B cell (primary cell): ENCODE measurements around the gene AKR1B1. TPM values are rescaled to one million over a fixed set of nuclear protein-coding genes. Genes with fewer than 3 reads are reported as not detected.

Experiments
- ATAC-seq: fragments of 200-7000 bp; cut with Tn5 transposase; one replicate; pipeline ENCODE4 v1.10.0; 2021; ENCODE audit warnings: low read depth, mild to moderate bottlenecking, moderate number of reproducible peaks, moderate library complexity
- CTCF ChIA-PET: fragments of 350-600 bp; sonication (Branson Sonifier 250); formaldehyde crosslinking; loops from one replicate; lab custom pipeline; 2021; ENCODE audit warnings: antibody characterized with exemption, inconsistent platforms; lab: Charles Lee
- POLR2A ChIA-PET: fragments of 350-600 bp; sonication (Branson Sonifier 250); formaldehyde crosslinking; loops from one replicate; lab custom pipeline; 2021; ENCODE audit warnings: antibody characterized with exemption; lab: Charles Lee
- DNase-seq: peaks from one replicate; pipeline ENCODE4 v3.0.0; 2013
- H2AFZ ChIP-seq: 2 replicates; pipeline ENCODE4 v1.6.1; 2012; ENCODE audit warnings: mild to moderate bottlenecking, low read depth, low read length; ENCODE audit not compliant: insufficient read depth, poor library complexity, severe bottlenecking
- H3K27ac ChIP-seq, 2 donors: 1 replicate in 1 of 2; 2 replicates in 1 of 2; pipeline ENCODE4 v1.5.1; 2012 to 2013; ENCODE audit warnings: low read length in 2 of 2, mild to moderate bottlenecking in 2 of 2, moderate library complexity in 1 of 2
- H3K27me3 ChIP-seq, 4 experiments: fragments of 200-600 bp in 1 of 4; sonication (generic) in 1 of 4; replicated peaks in 1 of 4; 1 replicate in 2 of 4; 2 replicates in 2 of 4; pipeline versions ENCODE4 v1.6.1 to v1.7.0; 2013 to 2016; ENCODE audit warnings: low read length in 3 of 4, mild to moderate bottlenecking in 2 of 4, mixed read lengths in 1 of 4, moderate library complexity in 1 of 4; ENCODE audit not compliant: insufficient read depth in 4 of 4, control insufficient read depth in 3 of 4; ENCODE audit errors: control extremely low read depth in 1 of 4
- H3K36me3 ChIP-seq, 2 experiments: replicated peaks in 1 of 2; 1 replicate in 1 of 2; 2 replicates in 1 of 2; pipeline versions ENCODE4 v1.6.1 to v1.7.1; 2013; ENCODE audit warnings: low read length in 1 of 2; ENCODE audit not compliant: insufficient read depth in 2 of 2, control insufficient read depth in 1 of 2; ENCODE audit errors: control extremely low read depth in 1 of 2, extremely low read depth in 1 of 2
- H3K4me1 ChIP-seq, 2 donors: fragments of 200-600 bp in 1 of 2; sonication (generic) in 1 of 2; 1 replicate in 1 of 2; 2 replicates in 1 of 2; pipeline versions ENCODE4 v1.5.1 to v1.6.1; 2013 to 2017; ENCODE audit warnings: low read length in 2 of 2; ENCODE audit not compliant: control insufficient read depth in 2 of 2, insufficient read depth in 2 of 2
- H3K4me2 ChIP-seq: replicated peaks from 2 replicates; pipeline ENCODE3; 2012; ENCODE audit warnings: mild to moderate bottlenecking, low read depth, low read length; ENCODE audit not compliant: poor library complexity, severe bottlenecking
- H3K4me3 ChIP-seq, 5 experiments: fragments of 200-600 bp in 1 of 5; sonication (generic) in 1 of 5; 1 replicate in 3 of 5; 2 replicates in 2 of 5; pipeline versions ENCODE4 v1.5.1 to v1.7.0; 2011 to 2016; ENCODE audit warnings: low read length in 4 of 5, mild to moderate bottlenecking in 4 of 5, low read depth in 2 of 5, control low read depth in 1 of 5, moderate library complexity in 1 of 5; ENCODE audit not compliant: insufficient read depth in 1 of 5; ENCODE audit errors: control extremely low read depth in 1 of 5, extremely low read depth in 1 of 5
- H3K79me2 ChIP-seq: fragments of 200-600 bp; sonication (generic); one replicate; pipeline ENCODE4 v1.6.0; 2016; ENCODE audit warnings: low read length; ENCODE audit not compliant: control insufficient read depth, insufficient read depth
- H3K9ac ChIP-seq: fragments of 200-600 bp; sonication (generic); 2 replicates; pipeline ENCODE4 v1.6.1; 2017; ENCODE audit warnings: mild to moderate bottlenecking, low read length, moderate library complexity
- H3K9me3 ChIP-seq, 3 donors: one replicate each; pipeline versions ENCODE4 v1.6.1 to v1.7.1; 2013; ENCODE audit warnings: low read length in 2 of 3; ENCODE audit not compliant: control insufficient read depth in 2 of 3, insufficient read depth in 1 of 3; ENCODE audit errors: control extremely low read depth in 1 of 3
- H4K20me1 ChIP-seq: 2 replicates; pipeline ENCODE4 v1.6.0; 2012; ENCODE audit warnings: mild to moderate bottlenecking, low read length; ENCODE audit not compliant: insufficient read depth, control insufficient read depth, poor library complexity, severe bottlenecking
- H3K27ac Mint-ChIP-seq: one replicate; pipeline ENCODE4 v1.8.0; 2021; ENCODE audit warnings: mixed read lengths
- H3K27me3 Mint-ChIP-seq: one replicate; pipeline ENCODE4 v1.8.0; 2021; ENCODE audit warnings: mixed read lengths
- H3K4me1 Mint-ChIP-seq: one replicate; pipeline ENCODE4 v1.8.0; 2021; ENCODE audit warnings: mixed read lengths
- H3K4me3 Mint-ChIP-seq: one replicate; pipeline ENCODE4 v1.8.0; 2021; ENCODE audit warnings: mixed read lengths
- H3K9me3 Mint-ChIP-seq: one replicate; pipeline ENCODE4 v1.8.0; 2022; ENCODE audit warnings: mixed read lengths; ENCODE audit not compliant: insufficient read depth
- CTCF ChIP-seq: fragments of 200-600 bp; IDR thresholded peaks from one replicate; pipeline ENCODE4 v1.8.0; 2022; ENCODE audit warnings: antibody characterized with exemption, mild to moderate bottlenecking
- EZH2 ChIP-seq: IDR thresholded peaks from 2 replicates; pipeline ENCODE4 v1.6.1; 2012; ENCODE audit warnings: borderline replicate concordance, low read depth, mild to moderate bottlenecking, moderate library complexity, low read length; ENCODE audit not compliant: insufficient read depth, poor library complexity, severe bottlenecking
- WGBS: methylation state at CpG from one replicate; pipeline ENCODE4 v1.1.5; 2013; ENCODE audit warnings: missing lambda C conversion rate; ENCODE audit not compliant: insufficient coverage; 5-methylcytosine and 5-hydroxymethylcytosine counted together
- intact Hi-C: fragments of 100-400 bp; cut with micrococcal nuclease; formaldehyde crosslinking; loops from one replicate; pipeline ENCODE4 v1.10.0; 2022
- polyA plus RNA-seq: library from polyadenylated mRNA; depleted of rRNA; stranded (reverse); fragments of >200 nt; gene quantifications from 2 replicates; pipeline ENCODE4 v1.2.3, GENCODE V29; 2012
- total RNA-seq, 2 donors: library from RNA; stranded (reverse); fragments of 120-200 nt in 1 of 2; gene quantifications; 1 replicate in 1 of 2; 2 replicates in 1 of 2; pipeline versions ENCODE4 v1.2.3 to v1.2.4, GENCODE V29; 2013 to 2022

Gene AKR1B1
- total and polyA plus RNA-seq, 2 donors (not counting 1 experiment from before 2014, with no cell fraction given) = 82.9 to 89.6 TPM

GRCh38 chr7:134482858-134483257, 24.0 kb upstream of the AKR1B1 start:
- Mint-ChIP-seq H3K4me3 (no peak overlapping the region), H3K9me3 (no peaks in the 10 kb centered on the region), H3K27me3 (peaks cover 24% of the 10 kb centered on the region), H3K4me1 (no peaks in the 10 kb centered on the region), H3K27ac (no peak overlapping the region)
- no peaks in the 10 kb centered on the region for H4K20me1 ChIP-seq
- TF ChIP-seq CTCF (no peak), EZH2 (no peak)
- no peak overlapping the region for H2AFZ ChIP-seq
- no peaks in the 10 kb centered on the region for H3K4me1 ChIP-seq
- DNase-seq (no peak), ATAC-seq (no peak)
- POLR2A ChIA-PET = no interaction called here
- H3K27ac ChIP-seq = no peak overlapping the region
- no peak overlapping the region for H3K4me2 ChIP-seq
- intact Hi-C loops = no loop called here
- no peak overlapping the region for H3K4me3 ChIP-seq
- peaks cover 0 to 8% (median 0%) of the 10 kb centered on the region in 3 donors for H3K9me3 ChIP-seq
- peaks cover 0 to 8% (median 0%) of the 10 kb centered on the region in 4 experiments for H3K27me3 ChIP-seq
- H3K36me3 ChIP-seq = no peaks in the 10 kb centered on the region
- H3K79me2 ChIP-seq = no peaks in the 10 kb centered on the region
- H3K9ac ChIP-seq = no peak overlapping the region
- CTCF ChIA-PET = no interaction called here

GRCh38 chr7:134481167-134481566, 22.3 kb upstream of the AKR1B1 start:
- ATAC-seq (no peak), DNase-seq (no peak)
- intact Hi-C loops = no loop called here
- Mint-ChIP-seq H3K4me1 (no peaks in the 10 kb centered on the region), H3K27me3 (peaks cover 19% of the 10 kb centered on the region), H3K4me3 (no peak overlapping the region), H3K27ac (no peak overlapping the region), H3K9me3 (no peaks in the 10 kb centered on the region)
- Histone ChIP-seq H3K9ac (no peak overlapping the region), H4K20me1 (no peaks in the 10 kb centered on the region), H3K27ac (no peak overlapping the region), H3K4me2 (no peak overlapping the region), H3K9me3 (no peaks in the 10 kb centered on the region), H3K36me3 (no peaks in the 10 kb centered on the region), H3K79me2 (no peaks in the 10 kb centered on the region), H3K27me3 (no peaks in the 10 kb centered on the region), H2AFZ (no peak overlapping the region), H3K4me3 (no peak overlapping the region), H3K4me1 (no peaks in the 10 kb centered on the region)
- ChIA-PET CTCF (interaction anchor here (1.5 to 1.8 kb wide), 3 partner anchors 49 to 125 kb away, joined by 3 to 14 read pairs (median 4); no protein-coding TSS in a partner anchor), POLR2A (no interaction called here)
- WGBS = no CpG with 5 or more reads among the region's 3 CpGs
- TF ChIP-seq CTCF = no peak
- no peak for TF ChIP-seq EZH2
